ENCODE results near the gene PRICKLE4. TPM values are rescaled to one million over a fixed set of nuclear protein-coding genes. Genes with fewer than 3 reads are reported as not detected.

The PRICKLE4 gene
- total and polyA plus RNA-seq, 2 of the 13 experiments (the other 11 are each of a cell fraction or from before 2014, with no cell fraction given), result 0.92 to 1.2 TPM

DNA sequence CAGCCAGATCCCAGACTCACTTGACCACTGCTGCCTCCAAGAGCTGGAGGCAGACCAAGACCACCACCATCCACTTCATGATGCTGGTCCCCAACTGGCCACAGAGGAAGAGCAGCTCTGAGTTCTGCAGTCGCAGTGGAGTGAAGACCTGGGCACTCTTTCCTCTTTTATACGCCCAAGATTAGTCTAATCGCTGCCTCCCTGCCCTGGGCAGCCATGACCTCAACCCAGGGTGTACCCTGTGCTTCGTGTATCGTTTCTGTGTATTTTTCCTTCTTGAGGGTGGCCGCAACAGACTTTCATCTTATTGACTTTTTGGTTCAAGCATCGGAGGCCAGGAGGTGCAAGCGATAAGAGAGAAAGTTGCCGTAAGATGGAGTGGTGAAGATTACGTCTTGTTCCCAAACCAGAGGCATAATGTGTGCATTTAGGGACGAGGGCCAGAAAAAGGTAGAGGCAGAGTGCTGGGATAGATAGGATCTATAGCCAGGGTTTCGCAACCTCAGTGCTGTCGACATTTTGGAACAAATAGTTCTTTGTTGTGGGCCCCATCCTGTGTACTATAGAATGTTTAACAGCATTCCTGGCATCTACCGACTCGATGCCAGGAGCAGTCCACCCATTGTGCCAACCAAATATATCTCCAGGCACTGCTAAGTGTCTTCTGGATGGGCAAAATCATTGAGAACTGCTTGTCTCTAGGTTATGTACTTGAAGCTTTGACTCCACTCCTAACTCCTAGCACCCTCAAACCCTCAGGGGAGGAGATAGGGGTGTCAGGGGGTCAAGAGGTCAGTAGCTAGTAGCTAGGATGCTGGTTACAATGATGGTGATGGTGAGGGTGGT, 33.1 kb upstream of the PRICKLE4 start, which contains the start of gene PGC (continued):
- TF ChIP-seq, protein P1, sequence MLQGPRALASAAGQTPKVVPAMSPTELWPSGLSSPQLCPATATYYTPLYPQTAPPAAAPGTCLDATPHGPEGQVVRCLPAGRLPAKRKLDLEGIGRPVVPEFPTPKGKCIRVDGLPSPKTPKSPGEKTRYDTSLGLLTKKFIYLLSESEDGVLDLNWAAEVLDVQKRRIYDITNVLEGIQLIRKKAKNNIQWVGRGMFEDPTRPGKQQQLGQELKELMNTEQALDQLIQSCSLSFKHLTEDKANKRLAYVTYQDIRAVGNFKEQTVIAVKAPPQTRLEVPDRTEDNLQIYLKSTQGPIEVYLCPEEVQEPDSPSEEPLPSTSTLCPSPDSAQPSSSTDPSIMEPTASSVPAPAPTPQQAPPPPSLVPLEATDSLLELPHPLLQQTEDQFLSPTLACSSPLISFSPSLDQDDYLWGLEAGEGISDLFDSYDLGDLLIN (CRISPR knock-in tag; IDR thresholded peaks at IDR 0.05; ENCODE audit: borderline replicate concordance), result no peak
- peak; percentile 77 for TF ChIP-seq ZEB1 (IDR thresholded peaks at IDR 0.05; ENCODE audit: insufficient replicate concordance, low read depth)
- TF ChIP-seq JUN (CRISPR knock-in tag; IDR thresholded peaks at IDR 0.05), result peak; percentile 47; the same call in 1 of the 2 replicates
- 0 out of 2 replicates have a peak, but pooled peaks have one; percentile 36 for TF ChIP-seq FOXP1 (IDR thresholded peaks at IDR 0.05)
- TF ChIP-seq FOXP1 (CRISPR knock-in tag; IDR thresholded peaks at IDR 0.05), result peak; percentile 76; the same call in 1 of the 2 replicates
- TF ChIP-seq ZBTB25 (CRISPR knock-in tag; IDR thresholded peaks at IDR 0.05), result no peak
- TF ChIP-seq FOXA1 (IDR thresholded peaks at IDR 0.05), result no peak
- TF ChIP-seq FOXA1 (CRISPR knock-in tag; IDR thresholded peaks at IDR 0.05), result peak; percentile 94
- TF ChIP-seq SUZ12 (IDR thresholded peaks at IDR 0.05; ENCODE audit: low read depth, low read length), result no peak
- TF ChIP-seq KDM1A (CRISPR knock-in tag; IDR thresholded peaks at IDR 0.05), result no peak; the same call in 1 of the 2 replicates
- TF ChIP-seq ZNF34 (CRISPR knock-in tag; IDR thresholded peaks at IDR 0.05; ENCODE audit: borderline replicate concordance), result peak; percentile 94
- peak; percentile 95; the same call in 1 of the 2 replicates for TF ChIP-seq ZNF556 (CRISPR knock-in tag; IDR thresholded peaks at IDR 0.05; ENCODE audit: borderline replicate concordance)
- 0 out of 2 replicates have a peak, but pooled peaks have one; percentile 47 for TF ChIP-seq ZNF354B (CRISPR knock-in tag; IDR thresholded peaks at IDR 0.05)
- peak; percentile 93 for TF ChIP-seq HOXA3 (CRISPR knock-in tag; IDR thresholded peaks at IDR 0.05)
- TF ChIP-seq, protein P2, sequence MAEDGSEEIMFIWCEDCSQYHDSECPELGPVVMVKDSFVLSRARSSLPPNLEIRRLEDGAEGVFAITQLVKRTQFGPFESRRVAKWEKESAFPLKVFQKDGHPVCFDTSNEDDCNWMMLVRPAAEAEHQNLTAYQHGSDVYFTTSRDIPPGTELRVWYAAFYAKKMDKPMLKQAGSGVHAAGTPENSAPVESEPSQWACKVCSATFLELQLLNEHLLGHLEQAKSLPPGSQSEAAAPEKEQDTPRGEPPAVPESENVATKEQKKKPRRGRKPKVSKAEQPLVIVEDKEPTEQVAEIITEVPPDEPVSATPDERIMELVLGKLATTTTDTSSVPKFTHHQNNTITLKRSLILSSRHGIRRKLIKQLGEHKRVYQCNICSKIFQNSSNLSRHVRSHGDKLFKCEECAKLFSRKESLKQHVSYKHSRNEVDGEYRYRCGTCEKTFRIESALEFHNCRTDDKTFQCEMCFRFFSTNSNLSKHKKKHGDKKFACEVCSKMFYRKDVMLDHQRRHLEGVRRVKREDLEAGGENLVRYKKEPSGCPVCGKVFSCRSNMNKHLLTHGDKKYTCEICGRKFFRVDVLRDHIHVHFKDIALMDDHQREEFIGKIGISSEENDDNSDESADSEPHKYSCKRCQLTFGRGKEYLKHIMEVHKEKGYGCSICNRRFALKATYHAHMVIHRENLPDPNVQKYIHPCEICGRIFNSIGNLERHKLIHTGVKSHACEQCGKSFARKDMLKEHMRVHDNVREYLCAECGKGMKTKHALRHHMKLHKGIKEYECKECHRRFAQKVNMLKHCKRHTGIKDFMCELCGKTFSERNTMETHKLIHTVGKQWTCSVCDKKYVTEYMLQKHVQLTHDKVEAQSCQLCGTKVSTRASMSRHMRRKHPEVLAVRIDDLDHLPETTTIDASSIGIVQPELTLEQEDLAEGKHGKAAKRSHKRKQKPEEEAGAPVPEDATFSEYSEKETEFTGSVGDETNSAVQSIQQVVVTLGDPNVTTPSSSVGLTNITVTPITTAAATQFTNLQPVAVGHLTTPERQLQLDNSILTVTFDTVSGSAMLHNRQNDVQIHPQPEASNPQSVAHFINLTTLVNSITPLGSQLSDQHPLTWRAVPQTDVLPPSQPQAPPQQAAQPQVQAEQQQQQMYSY (CRISPR knock-in tag; IDR thresholded peaks at IDR 0.05), result peak; percentile 33; the same call in 1 of the 2 replicates
- no peak for TF ChIP-seq ZFP36L1 (CRISPR knock-in tag; IDR thresholded peaks at IDR 0.05)
- TF ChIP-seq, protein P3, sequence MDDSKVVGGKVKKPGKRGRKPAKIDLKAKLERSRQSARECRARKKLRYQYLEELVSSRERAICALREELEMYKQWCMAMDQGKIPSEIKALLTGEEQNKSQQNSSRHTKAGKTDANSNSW (CRISPR knock-in tag; IDR thresholded peaks at IDR 0.05; ENCODE audit: borderline replicate concordance), result no peak
- TF ChIP-seq HDAC6 (IDR thresholded peaks at IDR 0.05; ENCODE audit: low read depth, low read length), result no peak
- peak; percentile 98 for TF ChIP-seq ISL2 (CRISPR knock-in tag; IDR thresholded peaks at IDR 0.05)
- TF ChIP-seq GTF2F1 (IDR thresholded peaks at IDR 0.05; ENCODE audit: low read length), result no peak
- TF ChIP-seq, protein P4, sequence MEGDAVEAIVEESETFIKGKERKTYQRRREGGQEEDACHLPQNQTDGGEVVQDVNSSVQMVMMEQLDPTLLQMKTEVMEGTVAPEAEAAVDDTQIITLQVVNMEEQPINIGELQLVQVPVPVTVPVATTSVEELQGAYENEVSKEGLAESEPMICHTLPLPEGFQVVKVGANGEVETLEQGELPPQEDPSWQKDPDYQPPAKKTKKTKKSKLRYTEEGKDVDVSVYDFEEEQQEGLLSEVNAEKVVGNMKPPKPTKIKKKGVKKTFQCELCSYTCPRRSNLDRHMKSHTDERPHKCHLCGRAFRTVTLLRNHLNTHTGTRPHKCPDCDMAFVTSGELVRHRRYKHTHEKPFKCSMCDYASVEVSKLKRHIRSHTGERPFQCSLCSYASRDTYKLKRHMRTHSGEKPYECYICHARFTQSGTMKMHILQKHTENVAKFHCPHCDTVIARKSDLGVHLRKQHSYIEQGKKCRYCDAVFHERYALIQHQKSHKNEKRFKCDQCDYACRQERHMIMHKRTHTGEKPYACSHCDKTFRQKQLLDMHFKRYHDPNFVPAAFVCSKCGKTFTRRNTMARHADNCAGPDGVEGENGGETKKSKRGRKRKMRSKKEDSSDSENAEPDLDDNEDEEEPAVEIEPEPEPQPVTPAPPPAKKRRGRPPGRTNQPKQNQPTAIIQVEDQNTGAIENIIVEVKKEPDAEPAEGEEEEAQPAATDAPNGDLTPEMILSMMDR (CRISPR knock-in tag; IDR thresholded peaks at IDR 0.05), result peak; percentile 16; the same call in 1 of the 2 replicates
- TF ChIP-seq PHB2 (IDR thresholded peaks at IDR 0.05; ENCODE audit: partially characterized antibody), result no peak
- peak; percentile 89 for TF ChIP-seq HNF4A (CRISPR knock-in tag; IDR thresholded peaks at IDR 0.05)

All from HepG2 (cell line).